HG03025 (cell line): Measurements from ENCODE around the gene CLEC16A.
"Not testable (repeated sequence)": the region's sequence is repeated elsewhere in the genome, so short reads cannot be mapped to it uniquely, and the experiment has no call there.

Experiments
- ATAC-seq: cut with Tn5 transposase; IDR thresholded peaks from one replicate; pipeline ENCODE4 v1.9.1; 2021; ENCODE audit warnings: mild to moderate bottlenecking, moderate library complexity; ENCODE audit not compliant: unreplicated experiment, low FRiP score

CLEC16A gene

GRCh38 chr16:11092788-11093571, 148.6 kb downstream of the CLEC16A start:
- no peak for ATAC-seq

- ATAC-seq: no peak
Observed at GRCh38 chr16:11093572-11094074, 149.3 kb downstream of the CLEC16A start.

GRCh38 chr16:11094075-11094856, 149.9 kb downstream of the CLEC16A start:
- no peak for ATAC-seq

- ATAC-seq: no peak
Observed at GRCh38 chr16:11094857-11095565, 150.6 kb downstream of the CLEC16A start.

GRCh38 chr16:11095935-11096334, 151.6 kb downstream of the CLEC16A start:
- no peak for ATAC-seq

GRCh38 chr16:11097094-11097786, 152.9 kb downstream of the CLEC16A start:
- ATAC-seq: no peak

GRCh38 chr16:11097787-11098167, 153.4 kb downstream of the CLEC16A start:
- ATAC-seq: no peak

- no peak for ATAC-seq
Observed at GRCh38 chr16:11098601-11099390, 154.4 kb downstream of the CLEC16A start.

GRCh38 chr16:11099672-11100205, 155.4 kb downstream of the CLEC16A start:
- ATAC-seq: no peak

- no peak for ATAC-seq
Observed at GRCh38 chr16:11100239-11100750, 155.9 kb downstream of the CLEC16A start.

- ATAC-seq: no peak
Observed at GRCh38 chr16:11101283-11101682, 156.9 kb downstream of the CLEC16A start.

- no peak for ATAC-seq
Observed at GRCh38 chr16:11101695-11102522, 157.5 kb downstream of the CLEC16A start.

- ATAC-seq: no peak
Observed at GRCh38 chr16:11102523-11102898, 158.1 kb downstream of the CLEC16A start.

GRCh38 chr16:11103301-11103700, 158.9 kb downstream of the CLEC16A start:
- not testable (repeated sequence) for ATAC-seq

- ATAC-seq: no peak
Observed at GRCh38 chr16:11104168-11105037, 160.0 kb downstream of the CLEC16A start.

GRCh38 chr16:11105038-11105903, 160.9 kb downstream of the CLEC16A start:
- no peak for ATAC-seq
